Progenitor cell of endocrine pancreas (in vitro differentiated cells): ENCODE data around the gene PPM1A. TPM values are rescaled to one million over a fixed set of nuclear protein-coding genes. Genes with fewer than 3 reads are reported as not detected.

Experiments used
- DNase-seq: peaks from one replicate; pipeline ENCODE4 v3.0.0; 2021; ENCODE audit warnings: low spot score; ENCODE audit not compliant: unreplicated experiment
- H3K27ac Mint-ChIP-seq: 2 replicates; pipeline ENCODE4 v1.8.0; 2021; ENCODE audit warnings: mild to moderate bottlenecking, moderate library complexity, mixed read lengths
- H3K27me3 Mint-ChIP-seq: 2 replicates; pipeline ENCODE4 v1.8.0; 2021; ENCODE audit warnings: mixed read lengths
- H3K36me3 Mint-ChIP-seq: 2 replicates; pipeline ENCODE4 v1.8.0; 2022; ENCODE audit warnings: mixed read lengths; ENCODE audit not compliant: insufficient read depth
- H3K4me1 Mint-ChIP-seq: 2 replicates; pipeline ENCODE4 v1.8.0; 2021; ENCODE audit warnings: low read depth, mixed read lengths
- H3K4me3 Mint-ChIP-seq: 2 replicates; pipeline ENCODE4 v1.8.0; 2021; ENCODE audit warnings: low read depth, mild to moderate bottlenecking, moderate library complexity, mixed read lengths
- H3K9me3 Mint-ChIP-seq: 2 replicates; pipeline ENCODE4 v1.8.0; 2021; ENCODE audit warnings: low read depth, mixed read lengths
- total RNA-seq: library from RNA; stranded (reverse); gene quantifications from 2 replicates; pipeline ENCODE4 v1.2.1, GENCODE V29; 2021
- TF ChIP-seq, protein P1 (sequence below): fragments of 200-600 bp; sonication (generic); IDR thresholded peaks from one replicate; pipeline ENCODE4 v1.5.0; 2021; ENCODE audit warnings: antibody characterized with exemption, mild to moderate bottlenecking; ENCODE audit not compliant: unreplicated experiment

PPM1A gene
- total RNA-seq, 1 donor from 2014 or later, result 43.1 TPM

DNA sequence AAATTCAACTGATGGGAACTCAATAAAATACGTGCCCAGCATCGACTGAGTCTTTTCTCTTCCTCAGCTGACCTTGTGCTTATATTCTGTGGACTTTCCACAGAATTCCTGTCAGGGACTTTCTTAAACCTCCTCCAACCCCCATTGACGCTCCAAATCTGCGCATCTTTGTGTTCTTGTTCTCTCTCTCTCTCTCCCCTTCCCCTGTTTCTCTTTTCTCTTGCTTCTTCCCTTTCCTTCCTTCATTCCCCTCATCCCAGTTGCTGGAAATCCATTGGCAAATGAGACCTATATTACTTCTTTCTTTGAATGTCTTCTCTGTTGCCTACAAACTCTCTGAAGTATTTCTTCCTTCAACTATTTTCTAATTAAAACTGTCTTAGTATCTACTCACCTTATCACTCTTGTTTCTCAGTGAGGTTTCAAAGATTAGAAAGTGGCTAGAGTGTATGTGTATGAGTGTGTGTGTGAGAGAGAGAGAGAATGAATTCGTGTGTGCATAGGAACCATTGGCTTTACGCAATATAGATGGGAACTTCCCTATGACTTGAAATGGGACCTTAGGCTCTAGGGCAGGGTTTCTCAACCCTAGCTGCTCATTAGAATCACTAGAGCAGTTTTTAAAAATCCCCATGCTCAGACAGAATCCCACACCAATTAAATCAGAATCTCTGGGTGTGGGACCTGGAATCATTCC is 42.0 kb upstream of the PPM1A start:
- Mint-ChIP-seq H3K4me3 (no peak overlapping the region), H3K36me3 (no peaks in the 10 kb centered on the region), H3K27ac (no peak overlapping the region), H3K4me1 (no peaks in the 10 kb centered on the region), H3K27me3 (peaks cover 4% of the 10 kb centered on the region), H3K9me3 (no peaks in the 10 kb centered on the region)
- no peak for DNase-seq
- TF ChIP-seq, protein P1, sequence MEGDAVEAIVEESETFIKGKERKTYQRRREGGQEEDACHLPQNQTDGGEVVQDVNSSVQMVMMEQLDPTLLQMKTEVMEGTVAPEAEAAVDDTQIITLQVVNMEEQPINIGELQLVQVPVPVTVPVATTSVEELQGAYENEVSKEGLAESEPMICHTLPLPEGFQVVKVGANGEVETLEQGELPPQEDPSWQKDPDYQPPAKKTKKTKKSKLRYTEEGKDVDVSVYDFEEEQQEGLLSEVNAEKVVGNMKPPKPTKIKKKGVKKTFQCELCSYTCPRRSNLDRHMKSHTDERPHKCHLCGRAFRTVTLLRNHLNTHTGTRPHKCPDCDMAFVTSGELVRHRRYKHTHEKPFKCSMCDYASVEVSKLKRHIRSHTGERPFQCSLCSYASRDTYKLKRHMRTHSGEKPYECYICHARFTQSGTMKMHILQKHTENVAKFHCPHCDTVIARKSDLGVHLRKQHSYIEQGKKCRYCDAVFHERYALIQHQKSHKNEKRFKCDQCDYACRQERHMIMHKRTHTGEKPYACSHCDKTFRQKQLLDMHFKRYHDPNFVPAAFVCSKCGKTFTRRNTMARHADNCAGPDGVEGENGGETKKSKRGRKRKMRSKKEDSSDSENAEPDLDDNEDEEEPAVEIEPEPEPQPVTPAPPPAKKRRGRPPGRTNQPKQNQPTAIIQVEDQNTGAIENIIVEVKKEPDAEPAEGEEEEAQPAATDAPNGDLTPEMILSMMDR, result no peak

DNA sequence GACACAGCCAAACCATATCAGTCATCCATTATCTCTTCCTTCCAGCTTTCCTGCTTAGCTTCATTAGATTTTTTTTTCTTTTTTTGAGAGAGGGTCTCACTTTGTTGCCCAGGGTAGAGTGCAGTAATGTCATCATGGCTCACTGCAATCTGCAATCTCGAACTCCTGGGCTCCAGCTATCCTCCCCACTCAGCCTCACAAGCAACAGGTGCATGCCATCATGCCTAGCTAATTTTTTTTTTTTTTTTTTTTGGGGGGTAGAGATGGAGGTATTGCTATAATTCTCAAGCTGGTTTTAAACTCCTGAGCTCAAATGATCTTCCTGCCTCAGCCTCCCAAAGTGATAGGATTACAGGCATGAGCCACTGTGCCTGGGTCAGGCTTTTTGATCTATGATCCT is 38.3 kb upstream of the PPM1A start:
- no peak for DNase-seq
- H3K4me3 Mint-ChIP-seq, result no peak overlapping the region
- H3K9me3 Mint-ChIP-seq, result no peaks in the 10 kb centered on the region
- no peak overlapping the region for H3K27ac Mint-ChIP-seq
- peaks cover 7% of the 10 kb centered on the region for H3K27me3 Mint-ChIP-seq
- H3K4me1 Mint-ChIP-seq, result no peaks in the 10 kb centered on the region
- H3K36me3 Mint-ChIP-seq, result no peaks in the 10 kb centered on the region
- TF ChIP-seq, protein P1, result no peak

DNA sequence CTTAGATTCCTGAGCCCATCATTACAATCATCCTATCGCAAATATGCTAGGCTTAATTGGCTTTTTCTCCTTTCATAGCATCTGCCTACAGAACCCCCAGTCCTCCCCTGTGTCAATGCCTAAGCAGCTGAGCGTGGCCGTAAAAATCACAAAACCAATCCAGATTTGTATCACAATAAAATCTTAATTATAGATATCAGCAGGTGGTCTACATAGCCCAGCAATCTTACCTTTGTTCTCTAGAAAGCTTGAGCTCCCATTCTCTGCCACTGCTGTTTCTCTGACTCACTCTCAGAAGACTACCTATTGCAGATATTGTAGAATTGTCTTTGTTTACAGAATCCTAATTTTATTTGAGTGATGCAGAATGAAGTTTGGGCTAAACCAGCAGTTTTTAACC is 37.9 kb upstream of the PPM1A start:
- peaks cover 7% of the 10 kb centered on the region for H3K27me3 Mint-ChIP-seq
- no peak overlapping the region for H3K27ac Mint-ChIP-seq
- no peak for DNase-seq
- no peaks in the 10 kb centered on the region for H3K36me3 Mint-ChIP-seq
- H3K4me1 Mint-ChIP-seq, result no peaks in the 10 kb centered on the region
- H3K4me3 Mint-ChIP-seq, result no peak overlapping the region
- TF ChIP-seq, protein P1, result no peak
- H3K9me3 Mint-ChIP-seq, result no peaks in the 10 kb centered on the region

DNA sequence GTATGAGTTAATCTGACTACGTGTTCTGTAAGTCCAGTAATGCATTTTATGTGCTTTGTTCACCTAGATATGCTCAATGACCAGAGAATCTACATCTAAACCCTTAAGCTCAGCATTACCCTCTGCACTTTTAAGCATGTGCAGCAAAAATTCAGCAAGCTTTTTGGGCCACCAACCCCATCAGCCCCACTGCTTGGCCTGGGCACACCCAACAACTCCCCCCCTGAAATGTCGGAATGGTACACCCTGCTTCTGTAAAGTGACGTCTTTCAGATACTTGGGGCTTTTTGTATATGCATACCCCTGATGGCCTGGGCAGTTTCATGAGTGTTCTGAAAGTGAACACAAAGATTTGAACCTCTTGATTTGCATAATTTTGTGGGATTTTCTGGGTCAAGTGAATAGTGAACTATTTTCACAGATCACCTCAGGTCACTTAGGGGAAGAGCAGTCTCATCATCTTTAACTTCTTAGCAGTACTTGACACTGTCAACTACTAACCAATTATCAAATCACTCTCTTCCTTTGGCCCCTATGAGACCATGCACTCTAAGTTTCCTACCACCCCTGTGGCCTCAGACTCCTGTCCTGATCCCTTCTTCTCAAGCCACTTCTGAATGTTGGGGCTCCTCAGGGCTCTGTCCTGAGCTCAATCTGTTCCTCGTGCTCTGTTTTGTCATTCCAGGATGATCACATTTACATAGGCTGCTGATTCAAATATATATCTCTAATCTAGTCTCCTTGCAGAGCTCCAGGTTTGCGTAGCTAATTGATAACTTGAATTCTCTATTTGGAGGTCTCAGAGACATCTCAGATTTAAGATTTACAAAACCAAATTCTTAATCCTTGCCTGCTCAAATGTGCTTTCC is 36.3 kb upstream of the PPM1A start:
- H3K4me3 Mint-ChIP-seq, result no peak overlapping the region
- H3K4me1 Mint-ChIP-seq, result no peaks in the 10 kb centered on the region
- H3K36me3 Mint-ChIP-seq, result no peaks in the 10 kb centered on the region
- TF ChIP-seq, protein P1, result no peak
- H3K27ac Mint-ChIP-seq, result no peak overlapping the region
- no peaks in the 10 kb centered on the region for H3K9me3 Mint-ChIP-seq
- H3K27me3 Mint-ChIP-seq, result peaks cover 3% of the 10 kb centered on the region
- no peak for DNase-seq

DNA sequence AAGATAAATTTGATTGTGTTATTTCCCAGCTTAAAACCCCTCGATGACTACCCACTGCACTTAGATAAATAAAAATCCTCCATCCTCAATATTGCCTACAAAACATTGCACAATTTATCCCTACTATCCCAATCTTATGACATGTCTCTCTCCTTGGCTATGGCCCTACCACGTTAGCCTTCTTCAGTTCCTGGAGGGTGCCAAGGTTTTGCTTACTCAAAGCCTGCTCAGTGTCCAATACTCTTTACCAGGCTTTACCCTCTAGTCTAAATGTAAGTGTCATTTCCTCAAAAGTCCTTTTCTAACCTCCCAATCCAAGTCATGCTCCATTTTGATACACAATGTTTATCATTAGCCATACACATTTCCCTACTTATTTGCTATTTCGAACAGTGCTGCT is 35.0 kb upstream of the PPM1A start:
- TF ChIP-seq, protein P1, result no peak
- peaks cover 3% of the 10 kb centered on the region for H3K27me3 Mint-ChIP-seq
- no peak overlapping the region for H3K4me3 Mint-ChIP-seq

More for the DNA sequence above, 35.0 kb upstream of the PPM1A start:
- DNase-seq, result no peak
- no peak overlapping the region for H3K27ac Mint-ChIP-seq
- no peaks in the 10 kb centered on the region for H3K36me3 Mint-ChIP-seq
- H3K9me3 Mint-ChIP-seq, result no peaks in the 10 kb centered on the region
- H3K4me1 Mint-ChIP-seq, result no peaks in the 10 kb centered on the region
